ENCODE measurements around the gene ACTA1. TPM values are rescaled to one million over a fixed set of nuclear protein-coding genes. Genes with fewer than 3 reads are reported as not detected.

Gene ACTA1
- total RNA-seq, 2 donors from 2014 or later: 8.2 to 17.3 TPM

DNA sequence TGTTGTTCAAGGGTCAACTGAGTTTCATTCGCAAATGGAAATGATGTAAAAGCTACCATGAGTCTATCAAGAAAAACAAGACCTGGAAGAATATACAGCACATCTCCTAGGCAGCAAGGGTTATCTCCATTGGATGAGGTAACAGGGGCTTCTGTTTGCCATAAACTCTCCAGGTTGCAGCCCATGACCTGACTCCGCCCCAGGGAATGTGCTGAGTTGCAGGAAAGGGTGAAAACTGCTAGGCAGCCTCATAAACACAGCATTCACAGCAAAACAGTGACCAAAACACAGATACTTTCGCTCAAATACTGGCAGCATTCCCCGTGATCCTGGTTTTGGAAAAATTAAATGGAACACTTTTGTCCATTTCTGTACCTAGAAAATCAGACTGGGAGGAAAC, 20.2 kb upstream of the ACTA1 start:
- no peak overlapping the region for H3K27ac Mint-ChIP-seq
- Histone ChIP-seq H3K4me1 (ENCODE audit: control insufficient read depth, insufficient read depth, low read length) (no peaks in the 10 kb centered on the region), H3K4me3 (ENCODE audit: low read length) (no peak overlapping the region), H3K27me3 (ENCODE audit: control insufficient read depth, insufficient read depth, low read length, poor library complexity, severe bottlenecking) (no peaks in the 10 kb centered on the region), H3K27ac (ENCODE audit: low read depth, low read length) (no peak overlapping the region), H3K36me3 (ENCODE audit: control insufficient read depth, insufficient read depth, low read length) (peaks cover 74% of the 10 kb centered on the region), H3K9me3 (ENCODE audit: control insufficient read depth, low read length) (no peaks in the 10 kb centered on the region), H3K9ac (ENCODE audit: extremely low read depth, low read length, poor library complexity, severe bottlenecking) (no peak overlapping the region)
- TF ChIP-seq, protein P1, sequence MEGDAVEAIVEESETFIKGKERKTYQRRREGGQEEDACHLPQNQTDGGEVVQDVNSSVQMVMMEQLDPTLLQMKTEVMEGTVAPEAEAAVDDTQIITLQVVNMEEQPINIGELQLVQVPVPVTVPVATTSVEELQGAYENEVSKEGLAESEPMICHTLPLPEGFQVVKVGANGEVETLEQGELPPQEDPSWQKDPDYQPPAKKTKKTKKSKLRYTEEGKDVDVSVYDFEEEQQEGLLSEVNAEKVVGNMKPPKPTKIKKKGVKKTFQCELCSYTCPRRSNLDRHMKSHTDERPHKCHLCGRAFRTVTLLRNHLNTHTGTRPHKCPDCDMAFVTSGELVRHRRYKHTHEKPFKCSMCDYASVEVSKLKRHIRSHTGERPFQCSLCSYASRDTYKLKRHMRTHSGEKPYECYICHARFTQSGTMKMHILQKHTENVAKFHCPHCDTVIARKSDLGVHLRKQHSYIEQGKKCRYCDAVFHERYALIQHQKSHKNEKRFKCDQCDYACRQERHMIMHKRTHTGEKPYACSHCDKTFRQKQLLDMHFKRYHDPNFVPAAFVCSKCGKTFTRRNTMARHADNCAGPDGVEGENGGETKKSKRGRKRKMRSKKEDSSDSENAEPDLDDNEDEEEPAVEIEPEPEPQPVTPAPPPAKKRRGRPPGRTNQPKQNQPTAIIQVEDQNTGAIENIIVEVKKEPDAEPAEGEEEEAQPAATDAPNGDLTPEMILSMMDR (conservative IDR thresholded peaks at IDR 0.05): no peak
- no peaks in the 10 kb centered on the region for H3K9me3 Mint-ChIP-seq
- no peaks in the 10 kb centered on the region for H3K4me1 Mint-ChIP-seq
- no peaks in the 10 kb centered on the region for H3K27me3 Mint-ChIP-seq (ENCODE audit: insufficient read depth)
- 91 to 95% methylated on average over 4 of the region's 4 CpGs for WGBS, 2 experiments (ENCODE audit: insufficient coverage in 1 of 2, insufficient read length in 1 of 2)
- H3K36me3 Mint-ChIP-seq (ENCODE audit: low read depth): peaks cover 42% of the 10 kb centered on the region
- no peak overlapping the region for H3K4me3 Mint-ChIP-seq
- DNase-seq: peak; percentile 72

DNA sequence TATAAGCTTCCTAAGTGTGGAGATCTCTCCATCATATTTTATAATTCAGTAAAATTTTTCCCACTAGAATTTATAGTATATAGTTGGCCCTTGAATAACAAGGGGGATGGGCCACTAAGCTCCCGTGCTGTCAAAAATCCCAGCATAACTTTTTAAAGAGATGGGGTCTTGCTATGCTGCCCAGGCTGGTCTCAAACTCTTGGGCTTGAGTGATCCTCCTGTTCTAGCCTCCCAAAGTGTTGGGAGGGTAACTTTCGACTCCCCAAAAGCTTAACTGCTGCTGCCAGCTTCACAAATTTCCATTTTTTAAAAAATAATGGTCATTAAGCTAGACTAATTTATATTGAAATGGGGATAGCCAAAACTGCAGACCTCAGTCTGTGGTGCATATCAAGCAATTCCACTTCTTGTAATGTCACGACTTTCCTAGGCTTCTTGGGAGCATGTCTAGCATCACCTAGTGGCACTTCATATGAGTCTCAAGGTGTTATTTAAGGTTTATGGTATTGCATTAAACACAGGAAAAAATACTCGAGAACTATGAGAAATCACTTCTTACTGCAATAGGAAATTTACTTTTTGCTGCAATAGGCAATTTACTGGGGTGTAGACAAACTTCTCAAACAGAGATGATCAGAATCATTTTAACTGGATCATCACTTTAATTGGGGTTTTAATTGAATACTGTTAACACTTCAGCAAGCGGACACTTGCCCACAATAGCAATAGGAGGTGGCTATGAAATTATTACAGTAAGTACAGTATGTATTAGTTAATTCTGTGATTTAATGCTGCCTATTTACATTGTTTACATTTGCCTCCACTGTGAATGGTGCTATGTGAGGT, 19.3 kb upstream of the ACTA1 start:
- H3K27ac Mint-ChIP-seq: no peak overlapping the region

DNA sequence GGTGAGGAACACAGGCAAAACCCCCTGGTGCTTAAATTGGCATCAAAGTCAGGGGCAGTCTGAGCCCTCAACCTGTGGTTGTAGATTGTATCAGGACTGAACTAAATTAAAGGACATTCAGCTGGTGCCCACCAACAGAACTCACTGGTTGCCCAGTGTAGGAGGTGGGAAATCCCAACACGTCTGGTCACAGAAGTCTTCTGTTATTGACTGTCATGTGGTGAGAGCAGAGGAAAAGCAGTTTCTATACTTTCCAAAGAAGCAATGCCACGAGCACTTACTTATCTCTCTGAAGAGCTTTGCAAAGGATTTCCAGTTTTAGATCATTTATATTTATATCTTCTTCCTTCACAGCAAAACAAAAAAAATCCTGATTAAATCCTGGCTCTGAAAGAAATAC, 15.0 kb upstream of the ACTA1 start:
- no peaks in the 10 kb centered on the region for H3K9me3 Mint-ChIP-seq
- peaks cover 58% of the 10 kb centered on the region for H3K36me3 Mint-ChIP-seq (ENCODE audit: low read depth)
- no peak overlapping the region for H3K4me3 Mint-ChIP-seq

More for the DNA sequence above, 19.3 kb upstream of the ACTA1 start:
- no peaks in the 10 kb centered on the region for H3K4me1 ChIP-seq (ENCODE audit: control insufficient read depth, insufficient read depth, low read length)
- H3K27me3 ChIP-seq (ENCODE audit: control insufficient read depth, insufficient read depth, low read length, poor library complexity, severe bottlenecking): no peaks in the 10 kb centered on the region
- Mint-ChIP-seq H3K36me3 (ENCODE audit: low read depth) (peaks cover 48% of the 10 kb centered on the region), H3K4me3 (no peak overlapping the region), H3K9me3 (no peaks in the 10 kb centered on the region), H3K4me1 (no peaks in the 10 kb centered on the region), H3K27me3 (ENCODE audit: insufficient read depth) (no peaks in the 10 kb centered on the region)
- no peak overlapping the region for H3K4me3 ChIP-seq (ENCODE audit: low read length)
- no peak overlapping the region for H3K27ac ChIP-seq (ENCODE audit: low read depth, low read length)
- no peaks in the 10 kb centered on the region for H3K9me3 ChIP-seq (ENCODE audit: control insufficient read depth, low read length)
- no peak for DNase-seq
- peaks cover 76% of the 10 kb centered on the region for H3K36me3 ChIP-seq (ENCODE audit: control insufficient read depth, insufficient read depth, low read length)
- no peak overlapping the region for H3K9ac ChIP-seq (ENCODE audit: extremely low read depth, low read length, poor library complexity, severe bottlenecking)
- TF ChIP-seq, protein P1 (conservative IDR thresholded peaks at IDR 0.05): peak; percentile 81
- WGBS, 2 experiments (ENCODE audit: insufficient coverage in 1 of 2, insufficient read length in 1 of 2): 95 to 98% methylated on average over 3 to 5 of the region's 5 CpGs

More for the DNA sequence above, 15.0 kb upstream of the ACTA1 start:
- TF ChIP-seq, protein P1 (conservative IDR thresholded peaks at IDR 0.05): no peak
- Histone ChIP-seq H3K9me3 (ENCODE audit: control insufficient read depth, low read length) (no peaks in the 10 kb centered on the region), H3K4me1 (ENCODE audit: control insufficient read depth, insufficient read depth, low read length) (no peaks in the 10 kb centered on the region), H3K36me3 (ENCODE audit: control insufficient read depth, insufficient read depth, low read length) (peaks cover 79% of the 10 kb centered on the region), H3K9ac (ENCODE audit: extremely low read depth, low read length, poor library complexity, severe bottlenecking) (no peak overlapping the region), H3K4me3 (ENCODE audit: low read length) (no peak overlapping the region), H3K27me3 (ENCODE audit: control insufficient read depth, insufficient read depth, low read length, poor library complexity, severe bottlenecking) (no peaks in the 10 kb centered on the region), H3K27ac (ENCODE audit: low read depth, low read length) (no peak overlapping the region)
- WGBS, 2 experiments (ENCODE audit: insufficient coverage in 1 of 2, insufficient read length in 1 of 2): 92% methylated on average over 2 of the region's 2 CpGs; no CpG with 5 or more reads in 1 of the 2 experiments
- no peaks in the 10 kb centered on the region for H3K4me1 Mint-ChIP-seq
- no peaks in the 10 kb centered on the region for H3K27me3 Mint-ChIP-seq (ENCODE audit: insufficient read depth)
- H3K27ac Mint-ChIP-seq: no peak overlapping the region
- DNase-seq: no peak

Measured in endodermal cell (in vitro differentiated cells).